Peyer's patch (tissue), 4 donors: ENCODE measurements around the gene MSLN.

Source experiments
- CTCF ChIP-seq, 6 experiments: fragments of 450-650 bp in 4 of 6; fragments of 200-600 bp in 2 of 6; sonication (generic) in 1 of 6; IDR thresholded peaks; one replicate each; pipeline ENCODE4 v1.5.1; 2017 to 2019; ENCODE audit warnings: antibody characterized with exemption in 6 of 6, mild to moderate bottlenecking in 3 of 6, moderate library complexity in 1 of 6
- POLR2A ChIP-seq, 2 donors: fragments of 450-650 bp; IDR thresholded peaks; one replicate each; pipeline ENCODE4 v1.5.1; 2017; ENCODE audit warnings: antibody characterized with exemption in 2 of 2, mild to moderate bottlenecking in 2 of 2, moderate library complexity in 2 of 2

DNA sequence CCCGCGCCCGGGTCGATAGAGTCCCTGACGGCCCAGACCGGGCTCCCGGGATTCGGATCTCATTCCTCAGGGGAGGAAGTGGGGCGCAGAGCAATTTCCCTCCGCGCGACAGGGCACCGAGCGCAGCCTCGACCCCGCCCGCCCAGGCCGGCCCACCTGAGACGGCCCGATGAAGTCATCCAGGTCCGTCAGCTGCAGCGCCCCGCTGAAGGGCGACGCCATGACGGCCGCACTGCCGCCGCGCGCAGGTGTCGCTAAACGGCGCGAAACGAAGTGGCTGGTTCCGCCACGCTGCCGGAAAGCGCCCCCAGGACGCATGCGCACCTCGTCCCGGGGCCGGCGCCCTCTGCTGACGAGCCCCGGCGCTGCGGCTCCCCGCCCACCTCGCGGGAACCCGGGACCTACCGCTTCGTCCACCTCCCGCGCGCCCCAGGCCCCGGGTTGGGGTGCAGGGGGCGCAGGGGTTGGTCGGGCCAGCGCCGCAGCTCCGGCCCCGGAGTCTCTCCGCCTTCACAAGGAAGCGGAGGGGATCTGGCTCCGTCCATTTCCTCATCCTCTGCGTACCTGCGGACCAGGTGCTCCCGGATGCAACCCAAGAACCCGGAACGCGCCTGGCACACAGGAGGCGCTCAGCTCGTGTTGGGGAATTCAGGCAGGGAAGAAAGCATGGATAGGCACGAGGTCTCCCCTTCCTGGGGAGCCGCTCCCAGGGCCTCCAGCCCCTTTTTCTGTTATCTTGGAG is 19.6 kb upstream of the MSLN start, which contains the start of gene CIAO3:
- TF ChIP-seq CTCF (IDR thresholded peaks at IDR 0.05) (peak; percentile 95 to 99 (median 96)), POLR2A (IDR thresholded peaks at IDR 0.05) (peak; percentile 51 to 67)
